Pancreas (tissue), 10 donors: ENCODE results near the gene MSI2. TPM values are rescaled to one million over a fixed set of nuclear protein-coding genes. Genes with fewer than 3 reads are reported as not detected.
"Not testable (repeated sequence)": the region's sequence is repeated elsewhere in the genome, so short reads cannot be mapped to it uniquely, and the experiment has no call there.

Experiments
- ATAC-seq, 4 donors: fragments of 200-7000 bp; cut with Tn5 transposase; one replicate each; pipeline versions ENCODE4 v1.8.0 to v1.9.1; 2020; ENCODE audit warnings: mild to moderate bottlenecking in 4 of 4, moderate library complexity in 4 of 4
- DNase-seq, 6 donors: peaks; one replicate each; pipeline ENCODE4 v3.0.0-alpha.2; 2020
- FAIRE-seq: peaks from 2 replicates; lab custom pipeline; 2012; peaks lifted over from hg19 to GRCh38; lab: Jason Lieb, UNC
- H3K27ac ChIP-seq, 4 donors: fragments of 200-600 bp; sonication (generic); 1 replicate in 3 of 4; 2 replicates in 1 of 4; pipeline versions ENCODE4 v1.5.0 to v1.8.0; 2020
- H3K27me3 ChIP-seq, 4 donors: fragments of 200-600 bp; one replicate each; pipeline ENCODE4 v1.8.0; 2021
- H3K36me3 ChIP-seq, 3 donors: fragments of 200-600 bp; sonication (generic) in 1 of 3; one replicate each; pipeline versions ENCODE4 v1.5.0 to v1.8.0; 2020 to 2021
- H3K4me1 ChIP-seq, 3 donors: fragments of 200-600 bp; one replicate each; pipeline ENCODE4 v1.8.0; 2021
- H3K4me3 ChIP-seq, 4 donors: fragments of 200-600 bp; sonication (generic) in 2 of 4; one replicate each; pipeline versions ENCODE4 v1.5.0 to v1.8.0; 2020 to 2021
- H3K9me3 ChIP-seq, 4 donors: fragments of 200-600 bp; one replicate each; pipeline ENCODE4 v1.8.0; 2021
- CTCF ChIP-seq, 4 donors: fragments of 200-600 bp; sonication (generic) in 3 of 4; IDR thresholded peaks; one replicate each; pipeline versions ENCODE4 v1.5.0 to v1.8.0; 2021; ENCODE audit warnings: antibody characterized with exemption in 4 of 4
- WGBS, 2 donors: extraction: QIAGEN DNeasy Blood & Tissue Kit; methylation state at CpG; one replicate each; pipeline ENCODE4 v1.1.7; 2013; 5-methylcytosine and 5-hydroxymethylcytosine counted together
- intact Hi-C, 3 donors: fragments of 100-400 bp; cut with DNase I; formaldehyde crosslinking; loops; one replicate each; pipeline versions ENCODE4 v1.11.1 to v1.14.2; 2022
- polyA plus RNA-seq, 2 donors: library from polyadenylated mRNA; stranded (reverse); fragments of 200-250 nt; gene quantifications; one replicate each; pipeline ENCODE4 v1.2.3, GENCODE V29; 2013
- total RNA-seq, 6 donors: library from RNA; stranded (reverse); fragmentation: NEBNext Ultra II Directional in 4 of 6; extraction: Animal tissue kit (Norgen Biotek cat#: 25700) in 4 of 6; gene quantifications; one replicate each; pipeline versions ENCODE4 v1.2.1 to v1.2.4, GENCODE V29; 2021 to 2023
- donor health status: healthy with polysubstance abuse.
- donor health status: DM: no; HTN: no; CAD: no; lungs with moderate emphysema.
- donor health status: DM: no; HTN: no; CAD: no.
- donor health status: control.
- donor health status: control.
- donor health status: Bipolar disorder and iron deficiency.
- donor health status: DM: yes; HTN: yes; CAD: no.
- donor health status: DM: no; HTN: no; CAD: no.
- donor health status: DM: no; HTN: no; CAD: no.
- donor health status: DM: yes; HTN: yes; CAD: no.

The MSI2 gene
- total and polyA plus RNA-seq, 8 donors = 10.4 to 48.9 (median 30.1) TPM

- TF ChIP-seq CTCF (IDR thresholded peaks at IDR 0.05) = no peak
- Histone ChIP-seq H3K9me3 (no peaks in the 10 kb centered on the region), H3K27me3 (no peaks in the 10 kb centered on the region), H3K27ac (no peak overlapping the region), H3K4me1 (no peaks in the 10 kb centered on the region), H3K4me3 (no peak overlapping the region), H3K36me3 (no peaks in the 10 kb centered on the region)
- FAIRE-seq = no peak
- intact Hi-C loops = no loop called here
- no peak for DNase-seq
- no peak for ATAC-seq
- WGBS, 2 donors = 93 to 97% methylated on average over 2 of the region's 2 CpGs
These were observed 364.3 kb downstream of the MSI2 start for GRCh38 chr17:57620576-57620975.

- H3K4me1 ChIP-seq, H3K4me3 ChIP-seq, FAIRE-seq, H3K27ac ChIP-seq, H3K27me3 ChIP-seq, intact Hi-C loops, H3K36me3 ChIP-seq, ATAC-seq, DNase-seq, H3K9me3 ChIP-seq: not testable (repeated sequence)
- 96% methylated on average over 6 of the region's 6 CpGs for WGBS, 2 donors
These were observed 365.5 kb downstream of the MSI2 start for GRCh38 chr17:57621791-57622190.

- Histone ChIP-seq H3K36me3 (no peaks in the 10 kb centered on the region), H3K27ac (no peak overlapping the region), H3K27me3 (no peaks in the 10 kb centered on the region), H3K9me3 (no peaks in the 10 kb centered on the region), H3K4me3 (no peak overlapping the region), H3K4me1 (no peaks in the 10 kb centered on the region)
- no peak for DNase-seq
- ATAC-seq = no peak
- WGBS, 2 donors = 74 to 78% methylated on average over 8 of the region's 8 CpGs
- no peak for TF ChIP-seq CTCF (IDR thresholded peaks at IDR 0.05)
- intact Hi-C loops = no loop called here
- FAIRE-seq = no peak
These were observed 366.0 kb downstream of the MSI2 start for GRCh38 chr17:57622306-57622682.

GRCh38 chr17:57622683-57623433 is 366.5 kb downstream of the MSI2 start:
- ATAC-seq = peak in 3 of 4 donors; percentile 36 to 57 (median 49)
- DNase-seq = no peak
- no peaks in the 10 kb centered on the region for H3K9me3 ChIP-seq
- no peak overlapping the region for H3K4me3 ChIP-seq
- H3K27me3 ChIP-seq = no peaks in the 10 kb centered on the region
- TF ChIP-seq CTCF (IDR thresholded peaks at IDR 0.05) = no peak
- FAIRE-seq = no peak
- 79 to 83% methylated on average over 16 of the region's 16 CpGs for WGBS, 2 donors
- H3K4me1 ChIP-seq = no peaks in the 10 kb centered on the region
- peak overlapping the region in 1 of 4 donors; percentile 17 for H3K27ac ChIP-seq
- H3K36me3 ChIP-seq = no peaks in the 10 kb centered on the region
- intact Hi-C loops = no loop called here

- Histone ChIP-seq H3K27me3 (no peaks in the 10 kb centered on the region), H3K4me3 (no peak overlapping the region), H3K27ac (no peak overlapping the region), H3K4me1 (no peaks in the 10 kb centered on the region), H3K9me3 (no peaks in the 10 kb centered on the region), H3K36me3 (no peaks in the 10 kb centered on the region)
- WGBS, 2 donors = 86 to 89% methylated on average over 11 of the region's 11 CpGs
- TF ChIP-seq CTCF (IDR thresholded peaks at IDR 0.05) = no peak
- DNase-seq = no peak
- ATAC-seq = peak in 3 of 4 donors; percentile 21 to 60 (median 42)
- no peak for FAIRE-seq
- intact Hi-C loops = no loop called here
These were observed 367.3 kb downstream of the MSI2 start for GRCh38 chr17:57623620-57624019.
